Brain pericyte (primary cell): ENCODE data around the gene TSPOAP1.

Source experiments
- DNase-seq: peaks from one replicate; pipeline ENCODE4 v3.0.0-alpha.2; 2012; ENCODE audit warnings: low read depth, low spot score

TSPOAP1 gene

DNA sequence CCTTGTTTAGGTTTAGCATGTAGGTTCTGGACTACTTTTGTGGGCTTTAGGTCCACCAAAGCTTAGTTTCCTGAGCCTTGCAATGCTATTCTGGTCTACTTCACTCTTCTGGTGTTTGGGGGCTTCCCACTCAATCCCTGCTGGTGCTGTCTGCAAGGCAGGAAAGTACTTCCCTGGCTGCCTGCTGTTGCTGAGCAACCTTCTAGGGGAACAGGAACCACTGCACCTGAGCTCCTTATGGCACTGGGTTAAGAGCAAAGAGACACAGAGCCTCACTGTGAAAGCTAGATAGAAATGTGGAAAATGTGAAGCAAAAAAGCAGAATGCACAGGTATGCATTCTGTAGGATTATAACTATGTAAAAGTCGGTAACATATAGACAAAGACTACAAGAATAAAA, 64.8 kb downstream of the TSPOAP1 start:
- no peak for DNase-seq

DNA sequence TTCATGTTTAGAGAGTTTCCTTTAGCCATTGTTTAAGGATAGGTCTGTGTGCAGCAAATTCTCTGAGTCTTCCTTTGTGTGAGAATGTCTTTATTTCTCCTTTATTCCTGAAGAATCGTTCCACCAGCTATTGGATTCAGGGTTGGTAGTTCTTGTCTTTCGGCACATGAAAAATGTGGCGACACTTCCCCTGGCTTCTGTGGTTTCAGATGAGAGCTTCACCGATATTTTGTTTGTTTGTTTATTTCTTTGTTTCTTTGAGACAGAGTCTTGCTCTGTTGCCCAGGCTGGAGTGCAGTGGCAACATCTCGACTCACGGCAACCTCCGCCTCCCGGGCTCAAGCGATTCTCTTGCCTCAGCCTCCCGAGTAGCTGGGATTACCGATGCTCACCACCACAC, 66.4 kb downstream of the TSPOAP1 start:
- no peak for DNase-seq

DNA sequence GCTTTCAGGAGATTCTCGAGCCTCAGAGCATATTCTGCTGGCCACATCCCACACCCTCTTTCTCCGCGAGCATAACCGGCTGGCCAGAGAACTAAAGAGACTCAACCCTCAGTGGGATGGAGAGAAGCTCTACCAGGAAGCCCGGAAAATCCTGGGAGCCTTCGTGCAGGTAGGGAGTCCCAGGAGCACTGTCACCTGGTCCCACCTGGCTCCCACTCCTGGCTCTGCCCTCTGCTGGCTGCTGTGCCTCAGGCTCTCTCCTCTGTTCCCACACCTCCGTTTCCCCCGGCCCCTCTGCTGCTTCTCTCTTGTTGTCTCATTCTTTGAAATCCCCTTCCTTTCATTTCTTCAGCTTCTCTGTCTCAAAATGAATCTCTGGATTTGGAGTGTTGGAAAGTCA, 73.8 kb downstream of the TSPOAP1 start:
- DNase-seq, result no peak

DNA sequence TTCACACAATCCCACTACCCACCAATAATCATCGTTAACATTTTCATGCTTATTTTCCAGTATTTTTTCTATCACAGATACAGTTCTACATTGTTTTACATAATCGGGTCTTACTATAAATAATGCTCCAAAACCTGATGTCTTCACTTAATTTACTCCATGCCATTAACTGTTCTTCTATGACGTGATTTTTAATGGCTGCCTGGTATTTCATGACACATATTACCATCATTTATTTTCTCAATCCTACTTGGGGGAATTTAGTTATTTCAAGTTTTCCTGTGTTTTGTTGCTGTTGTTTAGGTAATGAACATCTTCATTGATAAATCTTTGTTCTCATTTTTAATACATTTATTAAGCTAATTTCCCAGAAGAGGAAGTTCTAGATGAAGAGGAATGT, 75.5 kb downstream of the TSPOAP1 start:
- DNase-seq, result no peak

DNA sequence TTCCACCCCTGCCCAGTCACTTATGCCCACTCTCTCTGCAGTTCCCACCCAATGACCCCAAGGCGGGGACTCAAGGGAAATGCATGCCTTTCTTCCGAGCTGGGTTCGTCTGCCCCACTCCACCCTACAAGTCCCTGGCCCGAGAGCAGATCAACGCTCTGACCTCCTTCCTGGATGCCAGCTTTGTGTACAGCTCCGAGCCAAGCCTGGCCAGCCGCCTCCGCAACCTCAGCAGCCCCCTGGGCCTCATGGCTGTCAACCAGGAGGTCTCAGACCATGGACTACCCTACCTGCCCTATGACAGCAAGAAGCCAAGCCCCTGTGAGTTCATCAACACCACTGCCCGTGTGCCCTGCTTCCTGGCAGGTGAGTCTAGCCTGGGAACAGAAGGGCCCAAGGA, 76.5 kb downstream of the TSPOAP1 start:
- DNase-seq, result no peak
